Astrocyte (in vitro differentiated cells and primary cell): ENCODE measurements around the gene ERF. TPM values are rescaled to one million over a fixed set of nuclear protein-coding genes. Genes with fewer than 3 reads are reported as not detected.

Experiments used
- DNase-seq: peaks from one replicate; pipeline ENCODE4 v3.0.0-alpha.2; 2010; ENCODE audit warnings: low read depth
- FAIRE-seq: peaks from 2 replicates; lab custom pipeline; 2011; peaks lifted over from hg19 to GRCh38; lab: Jason Lieb, UNC
- H2AFZ ChIP-seq: 2 replicates; pipeline ENCODE4 v1.6.0; 2012; ENCODE audit warnings: low read depth, low read length, inconsistent platforms
- H3K27ac ChIP-seq: 2 replicates; pipeline ENCODE4 v1.5.1; 2011; ENCODE audit warnings: low read depth, low read length, inconsistent platforms
- H3K27me3 ChIP-seq: 2 replicates; pipeline ENCODE4 v1.6.0; 2011; ENCODE audit warnings: low read length, inconsistent platforms; ENCODE audit not compliant: insufficient read depth
- H3K36me3 ChIP-seq: 2 replicates; pipeline ENCODE4 v1.5.1; 2011; ENCODE audit warnings: low read length, inconsistent platforms; ENCODE audit not compliant: insufficient read depth
- H3K4me1 ChIP-seq: 2 replicates; pipeline ENCODE4 v1.5.1; 2011; ENCODE audit warnings: low read length, inconsistent platforms; ENCODE audit not compliant: insufficient read depth
- H3K4me2 ChIP-seq: 2 replicates; pipeline ENCODE4 v1.6.0; 2012; ENCODE audit warnings: low read length, inconsistent platforms
- H3K4me3 ChIP-seq: 2 replicates; pipeline ENCODE4 v1.5.1; 2011; ENCODE audit warnings: low read depth, mild to moderate bottlenecking, low read length, inconsistent platforms; ENCODE audit not compliant: insufficient read depth
- H3K79me2 ChIP-seq: 2 replicates; pipeline ENCODE4 v1.6.0; 2012; ENCODE audit warnings: mild to moderate bottlenecking, low read length, inconsistent platforms; ENCODE audit not compliant: insufficient read depth
- H3K9ac ChIP-seq: 2 replicates; pipeline ENCODE4 v1.6.0; 2012; ENCODE audit warnings: mild to moderate bottlenecking, low read length, inconsistent platforms
- H3K9me3 ChIP-seq: 2 replicates; pipeline ENCODE4 v1.5.1; 2012; ENCODE audit warnings: low read depth, mild to moderate bottlenecking, low read length, inconsistent platforms; ENCODE audit not compliant: insufficient read depth
- H4K20me1 ChIP-seq: 2 replicates; pipeline ENCODE4 v1.6.0; 2012; ENCODE audit warnings: low read length, inconsistent platforms; ENCODE audit not compliant: insufficient read depth
- H3K27ac Mint-ChIP-seq: one replicate; pipeline ENCODE4 v1.8.0; 2021; ENCODE audit warnings: mild to moderate bottlenecking, mixed read lengths; ENCODE audit not compliant: unreplicated experiment
- H3K27me3 Mint-ChIP-seq: one replicate; pipeline ENCODE4 v1.8.0; 2021; ENCODE audit warnings: low read depth, mixed read lengths; ENCODE audit not compliant: unreplicated experiment
- H3K36me3 Mint-ChIP-seq: one replicate; pipeline ENCODE4 v1.8.0; 2021; ENCODE audit warnings: low read depth, mixed read lengths; ENCODE audit not compliant: unreplicated experiment
- H3K4me1 Mint-ChIP-seq: one replicate; pipeline ENCODE4 v1.8.0; 2021; ENCODE audit warnings: low read depth, mixed read lengths; ENCODE audit not compliant: unreplicated experiment
- H3K4me3 Mint-ChIP-seq: one replicate; pipeline ENCODE4 v1.8.0; 2021; ENCODE audit warnings: mild to moderate bottlenecking, moderate library complexity, mixed read lengths; ENCODE audit not compliant: unreplicated experiment
- H3K9me3 Mint-ChIP-seq: one replicate; pipeline ENCODE4 v1.8.0; 2021; ENCODE audit warnings: mild to moderate bottlenecking, mixed read lengths; ENCODE audit not compliant: unreplicated experiment
- EZH2 ChIP-seq: IDR thresholded peaks from 2 replicates; pipeline ENCODE4 v1.6.1; 2012; ENCODE audit warnings: mild to moderate bottlenecking, low read length, inconsistent platforms; ENCODE audit not compliant: insufficient read depth
- total RNA-seq: library from RNA; stranded (reverse); gene quantifications from 2 replicates; pipeline ENCODE4 v1.2.1, GENCODE V29; 2021
- TF ChIP-seq, protein P1 (sequence below): IDR thresholded peaks from 2 replicates; pipeline ENCODE4 v1.5.1; 2011; ENCODE audit warnings: low read depth, mild to moderate bottlenecking, inconsistent platforms, low read length, moderate library complexity; ENCODE audit not compliant: insufficient read depth

Gene ERF
- total RNA-seq, 1 donor from 2014 or later = 108 TPM

DNA sequence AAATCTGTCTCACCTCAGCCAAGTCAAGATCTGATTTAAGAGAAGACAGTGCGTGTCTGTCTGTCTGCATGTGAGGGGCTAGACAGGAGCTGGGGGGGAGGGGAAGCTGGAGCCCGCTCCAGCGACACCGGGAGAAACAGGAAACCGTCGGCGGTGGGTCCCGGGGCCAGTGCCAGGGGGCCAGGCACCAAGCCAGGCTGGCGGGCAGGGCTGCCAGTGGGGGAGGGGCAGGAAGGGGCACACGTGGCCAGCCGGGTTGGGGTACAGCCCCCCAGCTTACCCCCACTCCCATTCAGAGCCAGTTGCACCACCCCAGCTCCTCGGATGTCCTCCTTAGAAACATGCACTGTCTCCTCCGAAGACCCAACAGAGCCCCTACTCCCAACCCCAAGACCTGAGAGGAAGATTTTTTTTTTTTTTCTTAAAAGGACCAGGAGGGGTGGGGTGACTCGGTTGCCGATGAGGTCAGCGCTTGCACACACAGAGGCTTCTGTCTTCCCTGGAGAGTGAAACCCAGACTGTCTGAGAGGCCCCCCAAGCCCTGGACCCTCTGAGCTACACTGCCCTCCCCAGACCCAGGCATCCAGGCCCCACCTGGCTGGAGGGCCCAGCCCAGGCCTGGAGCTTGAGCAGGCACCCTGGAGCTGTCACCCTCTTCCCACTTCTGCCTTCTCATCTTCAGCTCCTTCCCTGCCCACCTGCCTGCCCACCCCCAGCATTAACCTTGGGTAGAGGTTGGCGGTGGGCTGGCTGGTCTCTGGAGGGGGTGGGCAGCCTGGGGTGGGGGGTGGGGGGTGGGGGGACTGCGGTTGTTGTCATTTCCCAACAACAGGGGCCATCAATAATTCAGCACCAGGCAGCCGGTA lies 4.0 kb downstream of the ERF start:
- Mint-ChIP-seq H3K4me3 (peak overlapping the region; percentile 66), H3K9me3 (peaks cover 3% of the 10 kb centered on the region), H3K36me3 (peaks cover 6% of the 10 kb centered on the region), H3K27me3 (no peaks in the 10 kb centered on the region), H3K4me1 (peaks cover 26% of the 10 kb centered on the region), H3K27ac (peak overlapping the region; percentile 77)
- Histone ChIP-seq H3K27ac (peak overlapping the region; percentile 68), H3K4me1 (peaks cover 38% of the 10 kb centered on the region), H3K79me2 (peaks cover 67% of the 10 kb centered on the region), H3K9ac (peak overlapping the region; percentile 92), H3K4me2 (peak overlapping the region; percentile 99), H3K36me3 (peaks cover 13% of the 10 kb centered on the region), H2AFZ (no peak overlapping the region), H4K20me1 (peaks cover 58% of the 10 kb centered on the region), H3K9me3 (no peaks in the 10 kb centered on the region), H3K4me3 (peak overlapping the region; percentile 21), H3K27me3 (no peaks in the 10 kb centered on the region)
- no peak for DNase-seq
- no peak for FAIRE-seq
- TF ChIP-seq, protein P1, sequence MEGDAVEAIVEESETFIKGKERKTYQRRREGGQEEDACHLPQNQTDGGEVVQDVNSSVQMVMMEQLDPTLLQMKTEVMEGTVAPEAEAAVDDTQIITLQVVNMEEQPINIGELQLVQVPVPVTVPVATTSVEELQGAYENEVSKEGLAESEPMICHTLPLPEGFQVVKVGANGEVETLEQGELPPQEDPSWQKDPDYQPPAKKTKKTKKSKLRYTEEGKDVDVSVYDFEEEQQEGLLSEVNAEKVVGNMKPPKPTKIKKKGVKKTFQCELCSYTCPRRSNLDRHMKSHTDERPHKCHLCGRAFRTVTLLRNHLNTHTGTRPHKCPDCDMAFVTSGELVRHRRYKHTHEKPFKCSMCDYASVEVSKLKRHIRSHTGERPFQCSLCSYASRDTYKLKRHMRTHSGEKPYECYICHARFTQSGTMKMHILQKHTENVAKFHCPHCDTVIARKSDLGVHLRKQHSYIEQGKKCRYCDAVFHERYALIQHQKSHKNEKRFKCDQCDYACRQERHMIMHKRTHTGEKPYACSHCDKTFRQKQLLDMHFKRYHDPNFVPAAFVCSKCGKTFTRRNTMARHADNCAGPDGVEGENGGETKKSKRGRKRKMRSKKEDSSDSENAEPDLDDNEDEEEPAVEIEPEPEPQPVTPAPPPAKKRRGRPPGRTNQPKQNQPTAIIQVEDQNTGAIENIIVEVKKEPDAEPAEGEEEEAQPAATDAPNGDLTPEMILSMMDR = no peak
- no peak for TF ChIP-seq EZH2

DNA sequence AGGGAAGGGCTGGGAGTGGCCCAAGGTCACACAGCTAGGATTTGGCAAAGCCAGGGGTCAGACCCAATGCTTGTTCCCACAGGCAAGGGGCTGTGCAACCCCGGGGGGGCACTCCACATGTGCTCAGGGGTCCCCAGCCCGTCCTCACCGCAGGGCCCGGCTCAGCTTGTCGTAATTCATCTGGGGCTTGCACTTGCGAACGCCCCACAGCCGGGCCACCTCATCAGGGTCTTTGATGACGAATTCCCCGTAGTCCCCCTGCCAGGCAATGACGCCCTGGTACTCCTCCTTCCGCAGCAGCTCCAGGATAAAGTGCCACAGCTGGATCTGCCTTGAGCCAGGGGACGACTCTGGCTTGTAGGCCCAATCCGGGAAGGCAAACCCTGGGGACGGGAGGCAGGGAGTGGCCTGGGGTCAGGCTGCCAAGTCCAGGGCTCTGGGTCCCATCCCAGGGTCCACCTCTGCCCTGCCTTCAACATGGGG lies 4.7 kb downstream of the ERF start:
- H3K4me1 ChIP-seq = peaks cover 35% of the 10 kb centered on the region
- peaks cover 3% of the 10 kb centered on the region for H3K9me3 Mint-ChIP-seq
- H3K9me3 ChIP-seq = no peaks in the 10 kb centered on the region
- H3K27me3 Mint-ChIP-seq = no peaks in the 10 kb centered on the region
- peak overlapping the region; percentile 66 for H3K4me3 Mint-ChIP-seq
- no peaks in the 10 kb centered on the region for H3K27me3 ChIP-seq
- H3K4me1 Mint-ChIP-seq = peaks cover 30% of the 10 kb centered on the region
- no peak overlapping the region for H2AFZ ChIP-seq
- H3K36me3 Mint-ChIP-seq = peaks cover 6% of the 10 kb centered on the region
- H3K4me2 ChIP-seq = peak overlapping the region; percentile 81
- peak overlapping the region; percentile 77 for H3K27ac Mint-ChIP-seq
- peaks cover 67% of the 10 kb centered on the region for H3K79me2 ChIP-seq
- H3K4me3 ChIP-seq = peak overlapping the region; percentile 21
- H3K9ac ChIP-seq = peak overlapping the region; percentile 66
- TF ChIP-seq EZH2 = no peak
- TF ChIP-seq, protein P1 = no peak
- H3K27ac ChIP-seq = peak overlapping the region; percentile 66
- peaks cover 13% of the 10 kb centered on the region for H3K36me3 ChIP-seq
- DNase-seq = no peak
- FAIRE-seq = no peak
- H4K20me1 ChIP-seq = peaks cover 63% of the 10 kb centered on the region

- Mint-ChIP-seq H3K9me3 (peaks cover 3% of the 10 kb centered on the region), H3K4me1 (peaks cover 33% of the 10 kb centered on the region)
- H3K79me2 ChIP-seq = peaks cover 65% of the 10 kb centered on the region
Measured at GRCh38 chr19:42249769-42250168, 5.2 kb downstream of the ERF start.

More at GRCh38 chr19:42249769-42250168, 5.2 kb downstream of the ERF start:
- H3K36me3 Mint-ChIP-seq = peaks cover 6% of the 10 kb centered on the region
- peak overlapping the region; percentile 47 for H3K27ac Mint-ChIP-seq
- TF ChIP-seq, protein P1 = no peak
- no peak for TF ChIP-seq EZH2
- H3K4me3 ChIP-seq = no peak overlapping the region
- peaks cover 13% of the 10 kb centered on the region for H3K36me3 ChIP-seq
- no peak for DNase-seq
- H3K9me3 ChIP-seq = no peaks in the 10 kb centered on the region
- H3K9ac ChIP-seq = peak overlapping the region; percentile 66
- peak overlapping the region; percentile 66 for H3K4me3 Mint-ChIP-seq
- H3K27me3 Mint-ChIP-seq = no peaks in the 10 kb centered on the region
- H3K27ac ChIP-seq = peak overlapping the region; percentile 66
- no peak for FAIRE-seq
- no peaks in the 10 kb centered on the region for H3K27me3 ChIP-seq
- H2AFZ ChIP-seq = no peak overlapping the region
- H3K4me2 ChIP-seq = peak overlapping the region; percentile 81
- peaks cover 63% of the 10 kb centered on the region for H4K20me1 ChIP-seq
- peaks cover 35% of the 10 kb centered on the region for H3K4me1 ChIP-seq
